MM.1S (cell line): ENCODE data around the gene KRTAP5-3.
"Not testable (repeated sequence)": the region's sequence is repeated elsewhere in the genome, so short reads cannot be mapped to it uniquely, and the experiment has no call there.

Experiments used
- DNase-seq: peaks from one replicate; pipeline ENCODE4 v3.0.0-alpha.2; 2015
- H2AFZ ChIP-seq: fragments of 300-600 bp; sonication (generic); 2 replicates; pipeline ENCODE4 v1.6.0; 2016; ENCODE audit warnings: antibody characterized with exemption, low read length
- H3F3A ChIP-seq: fragments of 300-600 bp; sonication (generic); 2 replicates; pipeline ENCODE4 v1.6.1; 2016; ENCODE audit warnings: mild to moderate bottlenecking, antibody characterized with exemption, low read length, moderate library complexity, mixed read lengths; ENCODE audit not compliant: insufficient read depth
- H3K27ac ChIP-seq: fragments of 300-600 bp; sonication (generic); 2 replicates; pipeline ENCODE4 v1.5.1; 2016; ENCODE audit warnings: mild to moderate bottlenecking, low read length
- H3K27me3 ChIP-seq: fragments of 300-600 bp; sonication (generic); replicated peaks from 2 replicates; pipeline ENCODE4 v1.6.0; 2016; ENCODE audit warnings: low read length; ENCODE audit not compliant: insufficient read depth
- H3K36me3 ChIP-seq: fragments of 300-600 bp; sonication (generic); replicated peaks from 2 replicates; pipeline ENCODE4 v1.6.1; 2016; ENCODE audit warnings: mild to moderate bottlenecking, low read length, mixed read lengths; ENCODE audit not compliant: insufficient read depth
- H3K4me1 ChIP-seq: fragments of 300-600 bp; sonication (generic); 2 replicates; pipeline ENCODE4 v1.6.1; 2016; ENCODE audit warnings: low read length, mixed read lengths
- H3K4me2 ChIP-seq: fragments of 300-600 bp; sonication (generic); 2 replicates; pipeline ENCODE4 v1.6.0; 2016; ENCODE audit warnings: low read depth, low read length
- H3K4me3 ChIP-seq: fragments of 300-600 bp; sonication (generic); 2 replicates; pipeline ENCODE4 v1.5.1; 2016; ENCODE audit warnings: low read length, mixed read lengths
- H3K79me2 ChIP-seq: fragments of 300-600 bp; sonication (generic); 2 replicates; pipeline ENCODE4 v1.6.1; 2016; ENCODE audit warnings: mixed run types, low read length, mixed read lengths
- H3K9ac ChIP-seq: fragments of 300-600 bp; sonication (generic); 2 replicates; pipeline ENCODE4 v1.6.1; 2016; ENCODE audit warnings: low read length, mixed read lengths
- H3K9me2 ChIP-seq: fragments of 300-600 bp; sonication (generic); replicated peaks from 2 replicates; pipeline ENCODE4 v1.6.1; 2016; ENCODE audit warnings: mild to moderate bottlenecking, low read length, mixed read lengths; ENCODE audit not compliant: insufficient read depth
- H3K9me3 ChIP-seq: fragments of 300-600 bp; sonication (generic); replicated peaks from 2 replicates; pipeline ENCODE4 v1.6.1; 2016; ENCODE audit warnings: mild to moderate bottlenecking, low read length, mixed read lengths; ENCODE audit not compliant: insufficient read depth
- H4K20me1 ChIP-seq: fragments of 300-600 bp; sonication (generic); 2 replicates; pipeline ENCODE4 v1.6.1; 2016; ENCODE audit warnings: mild to moderate bottlenecking, low read length, moderate library complexity, mixed read lengths; ENCODE audit not compliant: insufficient read depth
- EZH2 ChIP-seq: fragments of 300-600 bp; sonication (generic); optimal IDR thresholded peaks from 2 replicates; pipeline ENCODE3; 2017; ENCODE audit warnings: low read depth, mild to moderate bottlenecking, antibody characterized with exemption, low read length, mixed read lengths
- EZH2phosphoT487 ChIP-seq: fragments of 300-600 bp; sonication (generic); IDR thresholded peaks from 2 replicates; pipeline ENCODE4 v1.6.1; 2018; ENCODE audit warnings: antibody characterized with exemption, low read length
- TF ChIP-seq, protein P1 (sequence below): fragments of 300-600 bp; sonication (generic); IDR thresholded peaks from 2 replicates; pipeline ENCODE4 v1.5.1; 2016; ENCODE audit warnings: antibody characterized with exemption, low read length, mixed read lengths

KRTAP5-3 gene

DNA sequence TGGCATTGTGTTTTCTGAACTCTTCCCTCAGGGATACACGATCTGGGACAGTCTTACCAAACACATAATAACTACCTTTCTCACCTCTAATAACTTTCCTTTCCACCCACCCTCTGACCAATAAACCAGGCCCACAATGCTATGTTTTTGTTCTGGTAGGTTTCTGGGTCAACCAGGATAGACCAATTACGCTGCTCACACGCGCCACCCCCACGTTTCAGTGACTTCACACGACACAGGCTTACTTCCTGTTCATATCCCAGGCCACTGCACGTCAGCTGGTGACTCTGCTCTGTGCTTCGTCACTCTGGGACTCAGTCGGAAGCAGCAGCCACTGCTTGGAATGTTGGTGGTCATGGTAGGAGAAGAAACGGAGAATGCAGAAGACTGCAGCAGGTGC, 11.2 kb upstream of the KRTAP5-3 start:
- Histone ChIP-seq H3K4me3 (no peak overlapping the region), H3K9me3 (no peaks in the 10 kb centered on the region), H3K27me3 (peaks cover 96% of the 10 kb centered on the region), H3K36me3 (no peaks in the 10 kb centered on the region), H3K79me2 (no peaks in the 10 kb centered on the region), H4K20me1 (no peaks in the 10 kb centered on the region), H3K9ac (no peak overlapping the region), H2AFZ (no peak overlapping the region), H3K9me2 (no peaks in the 10 kb centered on the region), H3K27ac (no peak overlapping the region), H3F3A (no peaks in the 10 kb centered on the region), H3K4me1 (no peaks in the 10 kb centered on the region), H3K4me2 (no peak overlapping the region)
- no peak for TF ChIP-seq EZH2phosphoT487
- TF ChIP-seq, protein P1, sequence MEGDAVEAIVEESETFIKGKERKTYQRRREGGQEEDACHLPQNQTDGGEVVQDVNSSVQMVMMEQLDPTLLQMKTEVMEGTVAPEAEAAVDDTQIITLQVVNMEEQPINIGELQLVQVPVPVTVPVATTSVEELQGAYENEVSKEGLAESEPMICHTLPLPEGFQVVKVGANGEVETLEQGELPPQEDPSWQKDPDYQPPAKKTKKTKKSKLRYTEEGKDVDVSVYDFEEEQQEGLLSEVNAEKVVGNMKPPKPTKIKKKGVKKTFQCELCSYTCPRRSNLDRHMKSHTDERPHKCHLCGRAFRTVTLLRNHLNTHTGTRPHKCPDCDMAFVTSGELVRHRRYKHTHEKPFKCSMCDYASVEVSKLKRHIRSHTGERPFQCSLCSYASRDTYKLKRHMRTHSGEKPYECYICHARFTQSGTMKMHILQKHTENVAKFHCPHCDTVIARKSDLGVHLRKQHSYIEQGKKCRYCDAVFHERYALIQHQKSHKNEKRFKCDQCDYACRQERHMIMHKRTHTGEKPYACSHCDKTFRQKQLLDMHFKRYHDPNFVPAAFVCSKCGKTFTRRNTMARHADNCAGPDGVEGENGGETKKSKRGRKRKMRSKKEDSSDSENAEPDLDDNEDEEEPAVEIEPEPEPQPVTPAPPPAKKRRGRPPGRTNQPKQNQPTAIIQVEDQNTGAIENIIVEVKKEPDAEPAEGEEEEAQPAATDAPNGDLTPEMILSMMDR, result no peak
- no peak for TF ChIP-seq EZH2
- DNase-seq, result no peak

DNA sequence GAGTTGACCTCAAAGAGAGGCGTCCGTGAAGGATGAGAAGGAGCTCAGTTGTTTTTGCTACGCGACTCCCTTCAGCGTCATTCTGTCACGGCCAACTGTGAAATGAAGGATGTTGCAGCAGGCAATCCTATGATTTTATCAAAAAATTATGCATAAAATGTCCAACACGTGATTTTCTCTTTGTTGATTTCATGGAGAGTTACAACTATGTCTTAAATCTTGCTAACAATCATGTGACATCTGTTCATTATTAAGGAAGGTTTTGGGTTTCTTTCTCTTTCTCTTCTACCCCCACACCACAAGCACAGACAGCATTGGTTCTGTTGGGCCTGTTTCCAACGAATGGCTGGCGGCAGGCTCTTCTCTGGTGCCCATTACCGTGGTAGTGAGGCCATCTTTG, 10.0 kb upstream of the KRTAP5-3 start:
- Histone ChIP-seq H3K9ac (no peak overlapping the region), H3K4me3 (no peak overlapping the region), H3K9me3 (no peaks in the 10 kb centered on the region), H4K20me1 (no peaks in the 10 kb centered on the region), H3K79me2 (no peaks in the 10 kb centered on the region), H3K4me2 (no peak overlapping the region), H3K9me2 (no peaks in the 10 kb centered on the region), H3K27ac (no peak overlapping the region), H2AFZ (no peak overlapping the region), H3K36me3 (no peaks in the 10 kb centered on the region), H3F3A (no peaks in the 10 kb centered on the region), H3K27me3 (peaks cover 97% of the 10 kb centered on the region), H3K4me1 (no peaks in the 10 kb centered on the region)
- no peak for TF ChIP-seq EZH2phosphoT487
- TF ChIP-seq, protein P1, result no peak
- TF ChIP-seq EZH2, result no peak
- no peak for DNase-seq

DNA sequence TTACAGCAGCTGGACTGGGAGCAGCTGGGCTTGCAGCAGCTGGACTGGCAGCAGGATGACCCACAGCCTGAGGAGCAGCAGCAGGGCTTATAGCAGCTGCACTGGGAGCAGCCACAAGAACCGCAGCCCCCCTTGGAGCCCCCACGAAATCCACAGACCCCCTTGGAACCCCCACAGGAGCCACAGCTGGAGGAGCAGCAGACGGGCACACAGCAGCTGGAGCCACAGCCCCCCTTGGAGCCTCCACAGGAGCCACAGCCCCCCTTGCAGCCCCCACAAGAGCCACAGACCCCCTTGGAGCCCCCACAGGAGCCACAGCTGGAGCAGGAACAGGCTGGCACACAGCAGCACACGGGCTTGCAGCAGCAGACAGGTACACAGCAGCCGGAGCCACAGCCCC, 362 bp downstream of the KRTAP5-3 start:
- not testable (repeated sequence) for H3K27ac ChIP-seq, H3F3A ChIP-seq, DNase-seq, H3K9me2 ChIP-seq, H3K4me3 ChIP-seq, H2AFZ ChIP-seq, H3K79me2 ChIP-seq, H3K4me2 ChIP-seq, H3K9ac ChIP-seq, H3K9me3 ChIP-seq, H3K36me3 ChIP-seq
- H3K4me1 ChIP-seq, result peaks cover 19% of the 10 kb centered on the region
- H4K20me1 ChIP-seq, result peaks cover 15% of the 10 kb centered on the region
- H3K27me3 ChIP-seq, result peaks cover 93% of the 10 kb centered on the region

DNA sequence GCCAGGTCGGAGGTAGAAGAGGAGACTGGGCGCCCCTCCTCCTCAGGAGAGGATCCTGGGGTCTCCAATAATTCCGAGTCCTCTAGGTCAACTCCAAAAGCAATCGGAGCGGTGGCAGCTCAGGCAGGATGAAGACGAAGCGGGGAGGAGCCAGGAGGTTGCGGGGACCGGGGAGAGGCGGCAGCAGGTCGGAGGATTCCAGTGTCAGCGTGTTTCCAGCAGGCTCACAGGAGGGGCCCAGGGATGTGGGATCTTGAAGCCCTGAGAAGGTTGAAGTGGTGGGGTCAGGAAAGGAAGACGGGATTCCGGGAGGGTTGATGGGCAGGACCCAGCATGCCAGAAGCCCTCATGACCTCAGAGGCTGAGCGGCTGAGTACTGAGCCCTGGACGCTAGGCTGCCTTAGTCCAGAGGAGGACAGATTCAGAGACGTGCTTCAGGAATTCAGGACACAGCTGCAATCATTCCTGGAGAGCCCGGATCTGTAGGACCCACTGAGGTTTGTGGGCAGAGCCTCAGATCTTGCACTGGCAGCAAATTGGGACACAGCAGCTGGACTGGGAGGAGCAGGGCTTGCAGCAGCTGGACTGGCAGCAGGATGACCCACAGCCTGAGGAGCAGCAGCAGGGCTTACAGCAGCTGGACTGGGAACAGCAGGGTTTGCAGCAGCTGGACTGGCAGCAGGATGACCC, 962 bp downstream of the KRTAP5-3 start:
- Histone ChIP-seq H3K4me1 (peaks cover 19% of the 10 kb centered on the region), H4K20me1 (peaks cover 16% of the 10 kb centered on the region), H3K27me3 (peaks cover 93% of the 10 kb centered on the region)
- not testable (repeated sequence) for H3K36me3 ChIP-seq, H3K79me2 ChIP-seq, H3K4me2 ChIP-seq, H3K9me2 ChIP-seq, H3K4me3 ChIP-seq, H3F3A ChIP-seq, H3K9me3 ChIP-seq, H3K27ac ChIP-seq, H2AFZ ChIP-seq, DNase-seq, H3K9ac ChIP-seq

DNA sequence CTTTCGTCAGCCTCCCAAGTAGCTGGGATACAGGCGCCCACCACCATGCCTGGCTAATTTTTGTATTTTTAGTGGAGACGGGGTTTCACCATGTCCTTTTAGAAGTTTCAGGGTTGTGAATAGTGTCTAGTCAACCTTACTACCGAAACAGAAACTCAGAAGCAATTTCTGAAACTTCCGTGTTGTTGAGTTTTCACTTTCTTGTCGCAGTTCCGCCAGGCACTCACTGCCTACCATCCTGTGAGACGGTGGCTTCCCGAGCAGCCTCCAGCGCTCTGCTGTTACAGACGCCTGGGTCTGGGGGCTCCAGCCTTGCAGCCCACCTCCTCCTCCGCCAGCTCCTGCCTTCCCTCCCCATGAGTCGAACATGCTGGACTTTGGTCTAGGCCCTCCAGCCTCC, 2.3 kb downstream of the KRTAP5-3 start:
- Histone ChIP-seq H3K4me2 (peak overlapping the region; percentile 44; the same call in 1 of the 2 replicates), H3K27me3 (peaks cover 94% of the 10 kb centered on the region), H3K4me1 (peaks cover 19% of the 10 kb centered on the region), H4K20me1 (peaks cover 16% of the 10 kb centered on the region)
- H3K4me3 ChIP-seq, H3K36me3 ChIP-seq, H2AFZ ChIP-seq, H3K9me3 ChIP-seq, H3K9me2 ChIP-seq, H3K9ac ChIP-seq, H3K79me2 ChIP-seq, H3K27ac ChIP-seq, H3F3A ChIP-seq: not testable (repeated sequence)
- DNase-seq, result peak; percentile 86
